Measurements from ENCODE around the gene SLAMF6.

The SLAMF6 gene

DNA sequence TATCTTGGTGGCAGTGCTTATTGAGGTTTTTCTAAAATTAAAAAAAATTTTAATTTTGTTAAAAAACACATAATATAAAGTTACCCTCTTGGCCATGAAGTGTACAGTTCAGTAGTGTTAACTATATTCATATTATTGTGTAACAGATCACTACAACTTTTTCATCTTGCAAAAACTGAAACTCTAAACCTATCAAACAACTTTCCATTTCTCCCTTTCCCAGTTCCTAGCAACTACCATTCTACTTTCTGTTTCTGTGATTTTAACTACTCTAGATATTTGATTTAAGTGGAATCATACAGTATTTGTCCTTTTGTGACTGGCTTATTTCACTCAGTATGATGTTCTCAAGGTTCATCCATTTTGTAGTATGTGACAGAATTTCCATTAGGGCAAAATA, 55.5 kb downstream of the SLAMF6 start:
- DNase-seq (ENCODE audit: low read depth in 2 of 2) = no peak

DNA sequence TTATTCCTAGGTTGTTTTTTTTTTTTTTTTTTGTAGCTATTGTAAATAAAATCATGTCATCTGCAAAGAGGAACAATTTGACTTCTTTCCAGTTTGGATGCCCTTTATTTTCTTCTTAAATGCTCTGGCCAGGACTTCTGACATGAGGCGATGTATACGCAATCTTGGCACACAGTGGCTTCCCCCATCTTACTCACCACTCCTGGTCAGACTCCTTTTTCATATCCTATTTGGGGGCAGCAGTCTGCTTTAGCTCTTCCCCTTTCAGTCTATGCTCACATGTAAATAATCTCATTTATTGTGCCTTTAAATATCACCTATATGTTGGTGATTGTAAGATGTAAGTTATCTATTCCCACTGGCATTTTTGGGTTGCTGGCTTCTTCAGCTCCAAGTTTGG, 56.1 kb downstream of the SLAMF6 start:
- no peak for DNase-seq (ENCODE audit: low read depth in 2 of 2)

DNA sequence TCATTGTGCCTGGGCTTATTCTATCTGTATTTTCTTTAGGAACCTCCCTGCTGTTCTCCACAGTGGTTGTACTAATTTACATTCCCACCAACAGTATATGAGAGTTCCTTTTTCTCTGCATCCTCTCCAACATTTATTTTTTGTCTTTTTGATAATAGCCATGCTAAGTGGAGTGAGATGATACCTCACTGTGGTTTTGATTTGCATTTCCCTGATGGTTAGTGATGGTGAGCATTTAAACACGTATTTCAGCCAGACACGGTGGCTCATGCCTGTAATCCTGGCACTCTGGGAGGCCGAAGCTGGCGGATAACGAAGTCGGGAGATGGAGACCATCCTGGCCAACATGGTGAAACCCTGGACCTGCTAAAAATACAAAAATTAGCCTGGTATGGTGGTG, 57.9 kb downstream of the SLAMF6 start:
- DNase-seq (ENCODE audit: low read depth in 2 of 2) = no peak

DNA sequence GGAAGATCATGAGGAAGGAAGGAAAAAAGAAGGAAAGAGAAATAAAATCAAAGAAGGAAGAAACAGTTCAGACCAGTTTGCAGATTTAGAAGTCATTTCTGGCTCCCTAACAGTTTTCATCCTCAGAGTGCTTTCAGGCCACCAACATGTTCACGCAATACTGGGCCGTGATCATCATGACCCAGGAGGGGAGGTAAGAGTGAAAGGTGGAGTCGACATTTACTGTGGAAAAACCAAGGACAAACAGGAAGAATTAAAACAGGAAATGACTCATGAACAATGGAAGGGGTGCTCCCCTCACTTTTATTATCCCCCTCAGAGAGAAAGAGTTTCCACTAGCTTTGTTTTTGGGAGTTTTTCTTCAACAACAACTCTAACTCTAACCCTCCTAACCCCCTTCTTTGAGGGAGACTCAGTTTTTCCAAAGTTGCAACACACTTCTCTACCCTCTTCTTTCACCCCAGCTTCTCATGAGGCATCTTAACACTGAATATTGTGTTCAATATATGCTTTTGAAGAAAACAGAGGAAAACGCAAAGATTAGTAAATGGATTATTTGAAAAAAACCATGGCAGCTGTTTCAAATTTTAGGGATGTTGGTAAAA, 62.3 kb downstream of the SLAMF6 start:
- DNase-seq (ENCODE audit: low read depth in 2 of 2) = no peak

DNA sequence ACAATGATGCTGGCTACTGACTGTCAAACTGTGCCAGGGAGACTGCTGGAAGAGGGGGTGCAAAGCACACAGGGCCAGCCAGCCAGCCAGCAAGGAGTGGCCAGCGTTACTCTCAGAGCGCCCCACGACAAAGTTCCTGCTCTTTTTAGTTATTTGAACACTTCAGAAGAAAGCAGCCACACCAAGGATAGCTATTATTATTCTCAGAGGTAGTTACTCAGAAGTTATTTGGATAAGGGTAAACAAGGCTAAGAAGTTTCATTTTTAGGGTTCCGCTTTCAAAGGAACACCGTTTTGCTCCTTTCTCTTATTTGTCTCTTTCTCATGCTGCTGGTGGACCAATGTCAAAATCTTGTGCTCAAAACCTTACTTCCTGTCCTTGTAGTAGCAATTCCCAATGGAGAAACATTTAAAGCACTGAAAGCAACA, 62.8 kb downstream of the SLAMF6 start:
- no peak for DNase-seq (ENCODE audit: low read depth in 2 of 2)

DNA sequence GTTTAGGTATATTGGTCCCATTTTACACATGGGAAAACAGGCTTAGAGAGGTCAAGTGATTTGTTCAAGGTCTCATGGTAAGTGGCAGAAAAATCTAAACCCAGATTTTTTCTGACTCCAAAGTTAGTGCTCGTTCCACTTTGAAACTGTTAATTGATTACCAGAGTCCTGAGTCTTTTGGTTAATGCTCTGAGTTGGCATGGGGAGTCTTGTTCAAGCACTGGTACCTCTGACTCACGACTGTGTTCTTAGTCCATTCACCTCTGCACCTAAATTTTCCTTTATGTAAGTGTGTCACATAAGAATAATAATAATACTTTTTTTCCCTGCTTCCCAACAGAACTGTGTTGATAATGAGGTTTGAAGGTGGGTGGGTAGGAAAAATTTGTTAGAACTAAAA, 63.4 kb downstream of the SLAMF6 start:
- DNase-seq (ENCODE audit: low read depth in 2 of 2) = no peak

DNA sequence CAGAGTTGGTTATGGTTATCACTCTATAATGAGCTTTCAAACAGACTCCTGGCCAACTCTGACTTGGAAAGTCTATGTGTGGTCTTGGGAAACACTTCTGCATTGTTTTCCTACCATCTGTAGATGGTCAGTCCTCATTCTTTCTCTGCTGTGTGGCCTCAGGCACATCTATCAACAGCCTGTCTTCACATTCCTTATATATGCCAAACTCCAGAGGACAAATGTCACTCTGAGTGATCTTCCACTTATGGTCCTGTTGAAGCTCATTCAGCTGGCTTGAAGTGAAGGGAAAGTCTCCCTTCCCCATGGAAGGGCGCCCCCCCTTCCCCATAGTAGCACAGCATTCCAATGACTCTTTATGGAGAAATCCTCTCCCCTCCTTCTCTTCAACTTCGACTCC, 64.0 kb downstream of the SLAMF6 start:
- no peak for DNase-seq (ENCODE audit: low read depth in 2 of 2)

DNA sequence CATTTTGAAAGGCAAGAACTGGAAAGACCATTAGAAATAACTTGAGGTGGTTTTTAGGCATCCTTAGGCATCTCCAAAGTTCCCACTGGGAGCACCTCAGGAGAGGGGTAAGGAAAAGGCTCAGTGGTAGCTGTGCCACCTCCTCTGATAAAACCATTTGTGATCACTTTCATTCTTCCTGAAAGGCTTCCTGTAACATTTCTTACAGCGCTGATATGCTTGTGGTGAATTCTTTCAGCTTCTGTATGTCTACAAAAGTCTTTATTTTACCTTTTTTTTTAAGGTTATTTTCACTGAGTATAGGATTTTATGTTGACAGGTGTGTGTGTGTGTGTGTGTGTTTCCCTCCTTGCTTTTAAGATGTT, 67.9 kb downstream of the SLAMF6 start:
- no peak for DNase-seq (ENCODE audit: low read depth in 2 of 2)

DNA sequence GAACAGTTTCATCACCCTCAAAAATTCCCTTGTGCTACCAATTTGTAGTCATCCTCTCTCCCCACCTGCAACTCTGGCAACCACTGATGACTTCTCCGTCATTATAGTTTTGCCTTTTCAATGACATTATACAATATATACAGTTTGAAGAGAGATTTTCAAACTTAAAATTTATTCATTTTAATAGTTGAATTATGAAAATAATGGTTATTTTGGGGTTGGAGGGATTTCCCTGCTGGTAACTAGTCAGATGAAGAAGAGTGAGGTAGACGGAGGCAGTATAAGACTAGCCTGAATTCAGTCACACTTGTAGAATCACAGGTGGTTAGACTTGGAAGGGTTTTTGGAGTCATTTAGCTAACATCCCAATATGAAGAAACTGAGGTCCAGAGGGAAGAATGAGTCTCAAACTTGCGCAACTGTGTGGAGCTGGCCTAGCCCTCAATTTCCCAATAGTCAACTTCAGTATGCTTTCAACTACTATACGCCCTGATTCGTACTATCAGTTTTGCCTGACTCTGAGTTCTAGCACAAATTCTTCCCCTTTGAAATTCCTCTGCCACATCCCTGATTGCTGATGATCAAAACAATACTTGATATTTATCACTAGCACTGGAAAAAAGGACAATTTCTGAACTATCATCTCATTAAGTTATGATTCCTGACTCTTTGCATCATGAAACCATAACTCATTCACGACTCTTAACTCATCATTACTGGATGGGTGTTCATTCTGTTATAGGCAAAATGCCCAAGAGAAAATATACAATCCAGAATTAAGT, 68.5 kb downstream of the SLAMF6 start:
- no peak for DNase-seq (ENCODE audit: low read depth in 2 of 2)

DNA sequence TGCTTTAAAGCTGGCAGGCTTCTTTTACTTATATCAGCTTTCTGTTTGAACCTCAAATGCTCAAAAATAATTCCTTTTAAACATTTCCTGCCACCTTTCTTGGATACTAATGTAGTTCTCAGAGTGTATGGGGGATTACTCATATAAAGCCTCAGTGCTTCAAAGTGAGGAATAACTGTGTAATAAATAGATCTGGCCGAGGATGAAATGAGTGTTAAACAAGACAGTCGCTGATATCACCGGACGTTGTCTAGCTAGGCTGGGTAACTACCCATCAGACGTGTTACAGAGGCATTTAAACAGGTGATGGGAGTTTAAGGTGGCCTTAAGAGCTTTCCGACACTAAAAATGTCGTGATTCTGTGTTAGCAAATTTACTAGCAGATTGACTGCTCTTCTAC, 69.6 kb downstream of the SLAMF6 start:
- no peak for DNase-seq (ENCODE audit: low read depth in 2 of 2)

DNA sequence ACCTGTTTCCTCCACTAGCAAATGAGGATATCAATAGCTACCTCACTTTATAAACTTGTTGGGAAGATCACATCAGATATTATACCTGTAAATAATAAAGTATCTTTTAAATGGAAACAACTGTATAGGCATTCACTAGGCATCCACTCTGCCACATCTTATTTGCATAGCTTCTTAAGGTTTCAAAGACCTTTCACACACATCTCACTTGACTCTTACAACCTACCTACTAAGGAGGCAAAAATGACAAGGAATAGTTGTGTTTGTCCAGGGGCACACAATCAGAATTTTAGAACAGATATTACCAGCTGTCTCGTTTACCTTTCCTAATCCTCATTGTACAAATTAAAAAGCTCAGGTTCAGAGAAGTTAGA, 71.2 kb downstream of the SLAMF6 start:
- DNase-seq (ENCODE audit: low read depth in 2 of 2) = no peak

DNA sequence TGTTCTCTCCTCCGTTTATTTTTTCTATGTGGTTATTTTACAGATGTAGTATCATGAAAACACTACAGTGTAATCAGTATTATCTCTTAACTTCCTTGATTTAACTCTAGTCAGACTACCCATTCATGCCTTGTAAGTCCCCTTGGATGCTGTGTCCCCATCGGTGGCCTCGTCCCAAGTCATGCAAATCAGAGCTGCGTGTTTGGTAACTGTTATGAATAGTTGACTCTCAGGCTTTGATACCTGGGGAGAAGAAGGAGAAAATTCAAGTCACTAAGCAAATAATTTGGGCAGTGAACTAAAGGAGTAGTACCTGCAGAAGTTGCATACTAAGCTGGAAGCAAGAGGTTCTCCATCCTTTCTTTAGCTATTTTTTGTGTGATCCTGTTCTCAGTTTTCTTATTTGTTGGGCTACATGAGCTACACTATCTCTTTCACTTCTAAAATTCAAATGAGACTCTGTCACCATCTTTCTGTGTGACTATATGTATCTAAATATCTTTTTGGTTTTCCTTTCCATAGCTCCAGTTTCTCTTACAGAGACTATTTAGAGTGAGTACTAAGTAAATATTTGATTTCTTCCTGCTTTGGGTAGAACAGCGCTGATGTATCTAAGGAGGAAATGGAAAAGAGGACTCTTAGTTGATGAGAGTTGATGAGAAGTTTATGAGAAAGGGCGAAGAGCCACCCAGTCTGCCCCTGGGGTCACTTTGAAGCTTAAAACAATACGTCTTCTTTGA, 71.8 kb downstream of the SLAMF6 start:
- no peak for DNase-seq (ENCODE audit: low read depth in 2 of 2)

DNA sequence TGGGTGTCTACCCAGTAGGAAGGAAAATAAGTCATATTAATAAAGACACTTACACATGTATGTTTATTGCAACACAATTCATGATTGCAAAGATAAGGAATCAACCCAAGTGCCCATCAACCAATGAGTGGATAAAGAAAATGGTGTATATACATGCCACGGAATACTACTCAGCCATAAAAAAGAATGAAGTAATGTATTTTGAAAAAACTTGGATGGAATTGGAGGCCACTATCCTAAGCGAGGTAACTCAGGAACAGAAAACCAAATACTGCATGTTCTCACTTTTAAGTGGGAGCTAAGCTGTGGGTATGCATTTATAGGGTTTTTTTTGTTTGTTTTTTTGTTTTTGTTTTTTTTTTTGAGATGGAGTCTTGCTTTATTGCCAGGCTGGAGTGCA, 73.6 kb downstream of the SLAMF6 start:
- no peak for DNase-seq (ENCODE audit: low read depth in 2 of 2)

DNA sequence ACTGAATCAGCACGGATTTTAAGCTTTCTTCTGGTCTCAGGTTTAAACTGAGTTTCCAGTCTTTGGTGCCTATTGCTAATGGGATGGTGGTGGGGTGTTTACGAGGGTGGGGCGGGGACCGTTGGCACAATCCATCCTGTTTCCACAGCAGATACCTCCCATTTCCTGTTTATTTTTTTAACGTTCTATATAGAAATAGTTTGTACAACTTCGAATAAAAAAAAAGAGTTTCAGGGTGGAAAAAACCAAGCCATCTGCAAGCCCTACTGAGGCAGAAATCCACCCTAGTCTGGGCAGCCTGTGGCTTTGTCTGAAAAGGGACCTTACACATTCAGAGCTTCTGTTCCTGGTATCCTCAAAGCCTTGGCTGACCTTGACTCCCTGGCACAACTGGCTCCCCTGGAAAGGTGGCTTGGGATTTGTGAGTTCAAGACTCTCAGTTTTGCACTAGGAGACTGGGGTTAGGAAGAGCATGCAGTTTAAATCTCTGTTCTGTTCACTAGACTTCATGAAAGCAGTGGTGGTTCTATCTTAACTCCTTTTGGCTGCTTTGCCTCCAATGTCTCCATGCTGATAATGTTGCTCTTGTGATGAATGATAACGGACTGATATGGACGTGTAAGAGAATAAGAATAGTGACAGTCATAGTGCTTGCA, 76.0 kb downstream of the SLAMF6 start:
- DNase-seq (ENCODE audit: low read depth in 2 of 2) = no peak

DNA sequence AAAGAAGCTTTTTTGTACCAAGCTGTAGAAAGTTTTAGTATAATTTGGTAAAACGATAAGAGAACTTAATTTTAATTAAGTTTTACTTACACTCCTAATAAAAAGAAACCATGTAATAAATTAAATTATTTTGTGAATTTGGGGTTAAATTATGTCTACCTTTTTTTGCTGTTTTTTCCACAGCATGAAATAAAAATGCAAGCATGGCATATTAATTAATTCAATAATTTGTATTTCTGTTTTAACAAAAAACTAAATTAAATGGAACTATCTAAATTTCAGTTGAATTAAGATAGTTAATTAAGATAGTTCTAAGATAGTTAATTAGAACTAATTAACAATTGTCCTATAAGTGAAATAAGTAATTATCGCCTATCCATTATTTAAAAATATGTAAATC, 83.3 kb downstream of the SLAMF6 start:
- DNase-seq (ENCODE audit: low read depth in 2 of 2) = no peak

DNA sequence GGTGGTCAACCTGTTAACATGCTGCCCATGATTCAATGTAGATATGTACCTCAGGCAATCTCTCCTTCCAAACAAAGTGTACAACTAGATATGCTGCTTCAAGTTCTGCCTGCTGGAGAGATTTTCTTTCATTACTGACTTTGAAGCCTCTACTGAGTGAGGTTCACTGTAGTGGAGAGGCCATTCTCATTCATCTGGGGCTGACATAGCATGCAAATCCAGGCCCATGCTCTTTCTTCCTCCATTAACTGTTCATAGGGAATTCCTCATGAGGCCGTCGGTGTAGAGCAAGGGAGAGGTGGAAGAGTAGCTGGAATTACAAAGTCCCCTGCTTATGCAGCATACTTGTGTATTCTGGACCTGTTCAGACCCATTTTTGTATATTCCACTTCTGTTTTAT, 84.1 kb downstream of the SLAMF6 start:
- DNase-seq (ENCODE audit: low read depth in 2 of 2) = no peak

DNA sequence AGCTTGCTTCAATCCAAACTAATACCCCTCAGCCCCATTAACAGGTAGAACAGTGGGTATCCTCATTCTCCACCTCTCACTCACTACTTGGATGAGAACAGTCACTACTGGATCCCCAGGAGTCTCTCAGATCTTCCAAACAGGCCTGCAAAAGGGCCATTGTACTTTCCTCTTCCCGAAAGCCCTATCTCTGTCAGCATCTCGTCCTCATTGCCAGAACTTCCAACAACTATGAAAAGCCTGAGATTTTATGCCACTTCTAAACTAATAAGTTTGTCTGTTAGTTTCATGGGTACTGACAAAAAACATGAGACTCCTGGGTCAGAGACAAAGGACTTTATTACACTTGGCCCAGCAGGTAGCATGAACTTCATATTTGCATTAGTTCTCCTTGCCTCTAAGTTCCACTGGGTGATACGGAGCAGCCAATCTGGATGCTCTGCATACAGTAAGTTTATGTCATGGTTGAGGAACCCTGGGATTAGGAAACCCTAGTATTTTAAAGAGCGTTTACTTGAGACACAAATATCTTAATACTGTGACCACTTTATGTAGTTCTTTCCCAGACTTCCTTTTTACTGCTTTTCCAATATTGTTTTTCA, 84.6 kb downstream of the SLAMF6 start:
- DNase-seq (ENCODE audit: low read depth in 2 of 2) = no peak

DNA sequence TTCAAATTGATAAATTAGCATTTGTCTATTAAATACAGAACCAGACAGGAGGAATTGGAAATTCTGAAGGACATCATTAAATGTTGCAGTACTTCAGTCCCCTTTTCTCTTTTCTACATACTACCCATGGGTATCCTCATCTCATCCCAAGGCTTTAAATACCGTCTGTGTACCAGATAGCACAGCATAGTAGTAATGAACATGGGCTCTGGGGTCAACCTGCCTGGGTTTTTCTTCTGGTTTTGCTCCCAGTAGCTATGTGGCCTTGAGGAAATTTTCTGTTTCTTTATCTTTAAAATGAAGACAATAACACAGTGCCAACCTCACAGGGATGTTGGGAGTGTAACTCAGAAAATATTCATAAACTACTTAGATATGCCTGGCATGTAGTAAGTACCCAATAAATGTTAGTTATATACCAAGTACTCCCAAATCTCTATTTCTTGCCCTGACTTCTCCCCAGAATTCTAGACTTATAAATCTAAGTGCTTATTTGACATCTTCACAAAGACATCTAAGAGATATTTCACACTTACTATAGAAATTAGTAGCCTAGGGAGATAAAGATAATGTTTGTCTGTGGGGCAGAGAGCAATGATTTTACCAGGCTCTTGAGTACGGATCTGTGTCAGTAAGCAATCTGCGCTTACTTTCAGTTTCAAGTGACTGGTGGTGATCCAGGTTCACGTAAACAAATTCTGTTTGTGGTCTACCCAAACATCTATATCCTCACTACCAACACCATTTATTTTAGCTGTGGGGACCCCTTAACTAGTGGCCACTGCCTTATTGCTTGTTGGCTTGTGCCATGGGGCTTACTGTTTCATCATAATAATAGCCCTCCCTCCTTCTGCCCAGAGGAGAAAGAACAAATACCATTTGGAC, 85.4 kb downstream of the SLAMF6 start:
- DNase-seq (ENCODE audit: low read depth in 2 of 2) = no peak

DNA sequence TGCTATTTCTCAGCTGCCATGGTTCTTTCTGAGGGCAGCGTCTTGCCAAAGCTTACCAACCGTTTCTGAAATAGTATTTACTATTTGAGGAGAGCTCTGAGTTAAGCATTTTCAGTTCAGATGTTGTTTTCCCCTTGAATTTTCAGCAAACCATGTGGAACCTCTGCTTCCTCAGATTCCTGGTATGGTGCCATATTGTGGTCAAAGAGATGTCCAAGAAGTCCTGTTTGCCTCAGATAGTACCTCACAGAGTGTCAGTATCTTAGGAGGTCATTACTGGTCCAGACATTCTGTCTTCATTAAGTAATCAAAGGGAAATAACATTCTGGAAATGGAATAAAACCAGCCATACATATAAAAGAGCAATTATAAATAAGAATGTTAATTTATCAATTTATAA, 86.1 kb downstream of the SLAMF6 start:
- DNase-seq (ENCODE audit: low read depth in 2 of 2) = no peak
